ENCODE data around the gene ELOB.

The ELOB gene

GRCh38 chr16:2767140-2767731 lies 9.8 kb downstream of the ELOB start:
- no peak for DNase-seq

- no peak for DNase-seq
These were observed 10.5 kb downstream of the ELOB start for GRCh38 chr16:2766430-2767139.

GRCh38 chr16:2765462-2766404 lies 11.3 kb downstream of the ELOB start:
- DNase-seq, result no peak

GRCh38 chr16:2764718-2765117 lies 12.4 kb downstream of the ELOB start:
- DNase-seq, result no peak

GRCh38 chr16:2763173-2763572 lies 13.9 kb downstream of the ELOB start:
- no peak for DNase-seq

- DNase-seq, result no peak
These were observed 14.4 kb downstream of the ELOB start for GRCh38 chr16:2762711-2763110.

- DNase-seq, result no peak
These were observed 15.0 kb downstream of the ELOB start for GRCh38 chr16:2761886-2762583.

GRCh38 chr16:2761472-2761871 lies 15.6 kb downstream of the ELOB start:
- DNase-seq, result no peak

- DNase-seq, result no peak
These were observed 19.7 kb downstream of the ELOB start for GRCh38 chr16:2757344-2757743.

- DNase-seq, result no peak
These were observed 20.6 kb downstream of the ELOB start for GRCh38 chr16:2756288-2757015.

- no peak for DNase-seq
These were observed 21.9 kb downstream of the ELOB start for GRCh38 chr16:2755158-2755557.

GRCh38 chr16:2753733-2754020 lies 23.4 kb downstream of the ELOB start:
- DNase-seq, result no peak

- peak in 9 of 14 donors; percentile 88 to 99 (median 95) for DNase-seq
These were observed 24.0 kb downstream of the ELOB start for GRCh38 chr16:2752850-2753732.

- peak; percentile 90 to 99 (median 98) for DNase-seq
These were observed 24.8 kb downstream of the ELOB start, which contains the start of gene SRRM2 for GRCh38 chr16:2752035-2752849. SRRM2 (plus strand) TSS chr16:2752638; CDS start chr16:2756365, 3,727 bp downstream.

GRCh38 chr16:2751577-2752034 lies 25.5 kb downstream of the ELOB start:
- peak in 3 of 14 donors; percentile 41 to 64 (median 55) for DNase-seq

GRCh38 chr16:2749936-2750335 lies 27.1 kb downstream of the ELOB start:
- no peak for DNase-seq

- no peak for DNase-seq
These were observed 27.6 kb downstream of the ELOB start for GRCh38 chr16:2749476-2749875.

- DNase-seq, result no peak
These were observed 28.2 kb downstream of the ELOB start for GRCh38 chr16:2748757-2749455.

GRCh38 chr16:2745961-2746360 lies 31.1 kb downstream of the ELOB start:
- no peak for DNase-seq
